Activated CD4-positive, alpha-beta T cell treated with anti-CD3 and anti-CD28 coated beads, Interleukin-2, amount 10 ng/mL, durations not matched to agents 7 days and 5 days (primary cell): ENCODE data around the gene MTURN. TPM values are rescaled to one million over a fixed set of nuclear protein-coding genes. Genes with fewer than 3 reads are reported as not detected.
"Not testable (repeated sequence)": the region's sequence is repeated elsewhere in the genome, so short reads cannot be mapped to it uniquely, and the experiment has no call there.

Experiments used
- CTCF ChIA-PET: fragments of 350-600 bp; sonication (Branson Sonifier 250); formaldehyde crosslinking; loops from one replicate; lab custom pipeline; 2021; ENCODE audit warnings: antibody characterized with exemption; lab: Charles Lee
- POLR2A ChIA-PET: fragments of 350-600 bp; sonication (Branson Sonifier 250); formaldehyde crosslinking; loops from one replicate; lab custom pipeline; 2021; ENCODE audit warnings: antibody characterized with exemption; lab: Charles Lee
- DNase-seq: peaks from one replicate; pipeline ENCODE4 v3.0.0-alpha.2; 2020
- H3K27ac Mint-ChIP-seq: one replicate; pipeline ENCODE4 v1.8.0; 2021; ENCODE audit warnings: mild to moderate bottlenecking, moderate library complexity, mixed read lengths
- H3K27me3 Mint-ChIP-seq: one replicate; pipeline ENCODE4 v1.8.0; 2021; ENCODE audit warnings: mixed read lengths
- H3K36me3 Mint-ChIP-seq: one replicate; pipeline ENCODE4 v1.8.0; 2021; ENCODE audit warnings: low read depth, mixed read lengths
- H3K4me1 Mint-ChIP-seq: one replicate; pipeline ENCODE4 v1.8.0; 2021; ENCODE audit warnings: mixed read lengths
- H3K4me3 Mint-ChIP-seq: one replicate; pipeline ENCODE4 v1.8.0; 2021; ENCODE audit warnings: mild to moderate bottlenecking, moderate library complexity, mixed read lengths
- H3K9me3 Mint-ChIP-seq: one replicate; pipeline ENCODE4 v1.8.0; 2021; ENCODE audit warnings: mixed read lengths
- total RNA-seq, 2 experiments: library from RNA; stranded (reverse); gene quantifications; one replicate each; pipeline ENCODE4 v1.2.3, GENCODE V29; 2021

MTURN gene
- total RNA-seq, 2 experiments from 2014 or later = 3.7 to 4.1 TPM

- no peak overlapping the region for H3K4me3 Mint-ChIP-seq
- H3K27me3 Mint-ChIP-seq = no peaks in the 10 kb centered on the region
- peaks cover 9% of the 10 kb centered on the region for H3K4me1 Mint-ChIP-seq
- H3K9me3 Mint-ChIP-seq = no peaks in the 10 kb centered on the region
- no peaks in the 10 kb centered on the region for H3K36me3 Mint-ChIP-seq
- ChIA-PET CTCF (interaction anchor here (0.6 to 1.3 kb wide), 3 partner anchors 14 to 107 kb away, joined by 3 read pairs; no protein-coding TSS in a partner anchor), POLR2A (no interaction called here)
- no peak overlapping the region for H3K27ac Mint-ChIP-seq
- no peak for DNase-seq
Observed at GRCh38 chr7:30177965-30178364, 43.2 kb downstream of the MTURN start.

DNA sequence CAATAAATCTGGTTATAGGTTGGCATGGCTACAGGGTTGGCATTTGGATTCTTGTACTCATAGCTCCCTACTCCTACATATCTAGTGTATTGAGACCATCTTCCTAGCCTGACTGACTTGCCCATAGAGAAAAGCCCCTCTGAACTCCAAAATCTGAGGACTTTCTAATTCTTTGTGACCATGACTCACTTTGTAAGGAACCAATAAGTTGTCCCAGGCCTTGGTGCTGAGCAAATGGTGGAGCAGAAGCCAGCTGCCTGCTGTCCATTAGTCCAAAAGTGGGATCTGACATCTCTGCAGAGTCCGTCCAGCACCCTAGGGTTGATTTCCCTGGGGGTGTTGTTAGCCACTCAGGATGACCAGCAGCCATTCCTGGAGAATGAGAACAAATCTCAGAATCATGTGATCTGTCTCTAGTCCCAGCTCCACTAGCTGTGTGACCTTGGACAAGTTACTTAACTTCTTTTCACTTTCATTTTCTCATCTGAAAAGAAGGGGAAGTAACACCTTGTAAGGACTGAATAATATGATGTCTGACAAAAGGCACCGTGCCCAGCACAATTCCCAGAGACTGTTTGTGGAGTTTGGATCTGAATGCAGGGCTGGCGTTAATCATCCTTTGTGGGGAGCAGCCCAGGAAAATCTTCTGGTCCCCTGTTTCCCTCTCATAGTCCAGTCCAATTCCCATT is 44.1 kb downstream of the MTURN start:
- H3K9me3 Mint-ChIP-seq = no peaks in the 10 kb centered on the region
- DNase-seq = no peak
- H3K4me1 Mint-ChIP-seq = peaks cover 9% of the 10 kb centered on the region
- no peaks in the 10 kb centered on the region for H3K36me3 Mint-ChIP-seq
- ChIA-PET POLR2A (no interaction called here), CTCF (interaction anchor here (1.1 to 1.3 kb wide), 3 partner anchors 8 to 15 kb away, joined by 3 to 6 read pairs (median 3); no protein-coding TSS in a partner anchor)
- no peaks in the 10 kb centered on the region for H3K27me3 Mint-ChIP-seq
- H3K4me3 Mint-ChIP-seq = no peak overlapping the region
- H3K27ac Mint-ChIP-seq = peak overlapping the region; percentile 75

DNA sequence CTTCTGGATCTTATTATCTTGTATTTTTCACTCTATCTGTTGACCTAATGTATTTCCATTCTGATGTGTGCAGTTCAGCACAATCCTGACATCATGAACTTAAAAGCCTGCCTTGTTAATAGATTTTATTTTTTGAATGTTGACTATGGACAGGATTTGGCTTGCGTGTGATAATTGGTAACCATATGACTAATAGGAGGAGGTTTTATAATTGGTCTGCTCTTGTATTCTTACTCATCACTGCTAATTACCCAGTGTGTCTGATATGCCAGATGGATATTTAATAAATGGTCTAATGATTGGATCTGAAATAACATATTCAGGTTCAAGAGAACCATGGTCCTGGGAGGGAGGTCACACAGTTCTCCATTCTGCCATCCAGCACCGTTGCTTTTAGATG is 45.9 kb downstream of the MTURN start:
- POLR2A ChIA-PET = no interaction called here
- Mint-ChIP-seq H3K27me3 (no peaks in the 10 kb centered on the region), H3K27ac (no peak overlapping the region), H3K36me3 (no peaks in the 10 kb centered on the region), H3K4me1 (peaks cover 9% of the 10 kb centered on the region), H3K4me3 (no peak overlapping the region), H3K9me3 (no peaks in the 10 kb centered on the region)
- CTCF ChIA-PET = no interaction called here
- no peak for DNase-seq

DNA sequence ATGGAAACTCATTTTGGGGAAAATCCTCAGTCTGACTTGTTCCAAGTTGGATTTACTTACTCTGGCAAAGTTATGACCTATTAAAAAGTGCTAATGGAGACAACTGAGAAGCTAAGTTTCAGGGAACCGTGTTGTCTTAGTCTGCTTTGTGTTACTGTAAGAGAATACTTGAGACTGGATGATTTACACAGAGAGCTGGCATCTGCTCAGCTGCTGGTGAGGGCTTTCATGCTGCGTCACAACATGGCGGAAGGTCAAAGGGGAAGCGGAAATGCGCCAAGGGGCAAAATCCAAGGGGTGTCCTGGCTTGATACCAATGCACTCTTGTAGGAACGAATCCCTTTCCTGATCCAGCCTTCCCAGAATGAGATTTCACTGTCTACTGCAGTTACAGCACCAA is 46.4 kb downstream of the MTURN start:
- no peak for DNase-seq
- H3K27me3 Mint-ChIP-seq = no peaks in the 10 kb centered on the region
- H3K36me3 Mint-ChIP-seq = no peaks in the 10 kb centered on the region
- POLR2A ChIA-PET = no interaction called here
- no peak overlapping the region for H3K27ac Mint-ChIP-seq
- CTCF ChIA-PET = interaction anchor here (0.6 kb wide), 1 partner anchor 167 kb away, joined by 4 read pairs; no protein-coding TSS in a partner anchor
- H3K9me3 Mint-ChIP-seq = no peaks in the 10 kb centered on the region
- no peak overlapping the region for H3K4me3 Mint-ChIP-seq
- H3K4me1 Mint-ChIP-seq = peaks cover 9% of the 10 kb centered on the region

DNA sequence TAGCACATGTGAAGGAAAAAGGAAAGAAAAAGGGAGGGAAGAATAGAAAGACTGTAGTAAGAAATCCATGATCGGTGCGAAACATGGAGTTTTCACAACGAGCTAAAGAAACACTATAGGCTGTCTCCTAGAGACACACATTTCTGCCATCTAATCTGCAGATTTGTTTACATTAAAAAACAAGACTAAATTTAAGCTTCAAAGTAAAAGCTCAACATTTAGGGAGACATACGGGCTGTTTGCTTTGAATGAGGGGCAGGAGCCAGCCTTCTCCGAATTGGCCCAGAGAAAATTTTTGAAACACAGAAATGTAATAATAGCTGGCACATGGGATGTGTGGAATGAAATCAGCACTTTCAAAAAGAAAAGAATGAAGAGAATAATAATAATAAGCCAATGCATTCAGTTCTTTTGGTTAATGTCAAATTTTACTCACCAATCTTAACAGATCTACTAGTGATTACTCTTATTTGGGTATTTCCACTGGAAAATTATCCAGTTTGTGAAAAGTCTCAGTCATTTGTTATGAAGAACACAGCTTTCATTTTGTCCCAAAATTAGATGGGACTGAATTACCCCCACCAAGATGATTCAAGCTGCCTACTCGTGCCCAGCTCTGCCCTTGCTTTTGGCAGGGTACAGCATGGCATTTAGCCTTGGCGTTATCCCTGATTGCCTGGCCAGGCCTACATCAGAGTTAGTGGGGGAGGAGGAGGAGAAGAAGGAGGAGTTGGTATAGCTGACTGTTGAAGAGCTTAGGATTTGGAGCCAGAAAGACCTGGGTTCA is 47.1 kb downstream of the MTURN start:
- no peak for DNase-seq
- Mint-ChIP-seq H3K36me3 (no peaks in the 10 kb centered on the region), H3K4me1 (peaks cover 9% of the 10 kb centered on the region), H3K27ac (no peak overlapping the region), H3K9me3 (peaks cover 4% of the 10 kb centered on the region), H3K4me3 (no peak overlapping the region), H3K27me3 (no peaks in the 10 kb centered on the region)
- CTCF ChIA-PET = interaction anchor here (0.6 to 1.1 kb wide), 3 partner anchors 10 to 166 kb away, joined by 3 to 4 read pairs (median 3); no protein-coding TSS in a partner anchor
- POLR2A ChIA-PET = no interaction called here

DNA sequence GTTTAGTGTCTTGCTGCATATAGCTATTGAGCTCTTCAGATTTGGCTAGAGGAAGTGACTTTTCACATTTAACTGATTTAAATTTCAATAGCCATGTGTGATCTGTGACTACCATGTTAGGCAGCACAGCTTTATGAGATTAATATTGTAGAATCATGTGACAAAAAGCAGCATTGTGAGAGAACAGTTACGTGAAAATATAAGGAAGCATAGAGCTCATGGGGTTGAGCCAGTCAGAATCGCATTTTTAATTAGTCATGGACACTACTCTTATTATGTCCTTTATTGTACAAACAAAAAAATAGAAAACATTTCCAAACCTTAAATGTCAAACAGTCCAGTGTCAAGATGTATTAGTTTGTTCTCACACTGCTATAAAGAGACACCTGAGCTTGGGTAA is 48.0 kb downstream of the MTURN start:
- H3K27ac Mint-ChIP-seq = no peak overlapping the region
- DNase-seq = no peak
- ChIA-PET CTCF (interaction anchor here (0.5 to 1.6 kb wide), 4 partner anchors 9 to 382 kb away, joined by 3 to 6 read pairs (median 4); no protein-coding TSS in a partner anchor), POLR2A (no interaction called here)
- H3K4me1 Mint-ChIP-seq = peaks cover 7% of the 10 kb centered on the region
- H3K36me3 Mint-ChIP-seq = no peaks in the 10 kb centered on the region
- H3K27me3 Mint-ChIP-seq = no peaks in the 10 kb centered on the region
- no peak overlapping the region for H3K4me3 Mint-ChIP-seq
- peaks cover 4% of the 10 kb centered on the region for H3K9me3 Mint-ChIP-seq

- no peak for DNase-seq
- ChIA-PET CTCF (interaction anchor here (1.1 to 1.6 kb wide), 3 partner anchors 10 to 381 kb away, joined by 3 to 6 read pairs (median 3); no protein-coding TSS in a partner anchor), POLR2A (no interaction called here)
- Mint-ChIP-seq H3K9me3 (peaks cover 10% of the 10 kb centered on the region), H3K36me3 (no peaks in the 10 kb centered on the region), H3K27ac (no peak overlapping the region), H3K4me3 (no peak overlapping the region), H3K4me1 (peaks cover 5% of the 10 kb centered on the region), H3K27me3 (no peaks in the 10 kb centered on the region)
Observed at GRCh38 chr7:30183749-30184369, 49.1 kb downstream of the MTURN start.

- H3K9me3 Mint-ChIP-seq = peaks cover 14% of the 10 kb centered on the region
- no peaks in the 10 kb centered on the region for H3K36me3 Mint-ChIP-seq
- H3K27me3 Mint-ChIP-seq = no peaks in the 10 kb centered on the region
- ChIA-PET POLR2A (no interaction called here), CTCF (no interaction called here)
- H3K4me1 Mint-ChIP-seq = no peaks in the 10 kb centered on the region
- no peak overlapping the region for H3K4me3 Mint-ChIP-seq
- no peak overlapping the region for H3K27ac Mint-ChIP-seq
- DNase-seq = no peak
Observed at GRCh38 chr7:30184791-30185487, 50.2 kb downstream of the MTURN start.

DNA sequence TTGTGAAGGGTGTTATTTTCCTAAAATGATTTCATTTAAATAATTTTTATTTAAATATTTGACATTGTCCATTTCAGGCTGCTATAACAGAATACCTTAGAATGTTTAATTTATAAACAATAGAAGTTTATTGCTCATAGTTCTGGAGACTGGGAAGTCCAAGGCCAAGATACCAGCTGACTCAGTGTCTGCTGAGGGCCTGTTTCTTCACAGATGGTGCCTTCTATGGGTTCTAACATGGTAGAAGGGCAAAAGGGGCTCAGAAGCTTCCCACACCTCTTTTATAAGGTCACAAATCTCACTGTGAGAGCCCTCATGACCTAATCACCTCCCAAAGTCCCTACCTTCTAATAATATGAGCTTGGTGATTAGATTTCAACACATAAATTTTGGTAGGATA is 50.7 kb downstream of the MTURN start:
- POLR2A ChIA-PET = no interaction called here
- no peak overlapping the region for H3K27ac Mint-ChIP-seq
- CTCF ChIA-PET = no interaction called here
- H3K9me3 Mint-ChIP-seq = peaks cover 15% of the 10 kb centered on the region
- no peaks in the 10 kb centered on the region for H3K27me3 Mint-ChIP-seq
- no peak for DNase-seq
- H3K4me3 Mint-ChIP-seq = no peak overlapping the region
- H3K4me1 Mint-ChIP-seq = no peaks in the 10 kb centered on the region
- H3K36me3 Mint-ChIP-seq = no peaks in the 10 kb centered on the region

DNA sequence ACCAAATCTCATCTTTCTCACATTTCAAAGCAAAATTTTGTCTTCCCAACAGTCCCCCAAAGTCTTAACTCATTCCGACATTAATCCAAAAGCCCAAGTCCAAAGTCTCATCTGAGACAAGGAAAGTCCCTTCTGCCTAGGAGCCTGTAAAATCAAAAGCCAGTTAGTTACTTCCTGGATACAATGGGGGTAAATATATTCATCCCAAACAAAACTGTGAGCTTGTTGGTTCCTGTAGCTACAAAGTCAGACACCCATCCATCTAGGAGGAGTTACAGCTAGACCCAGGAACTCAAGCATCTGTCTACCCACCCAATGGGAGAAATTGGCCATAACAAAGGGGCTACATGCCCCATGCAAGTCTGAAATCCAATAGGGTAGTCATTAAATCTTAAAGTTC is 51.9 kb downstream of the MTURN start:
- no peak overlapping the region for H3K27ac Mint-ChIP-seq

GRCh38 chr7:30187513-30187912 is 52.7 kb downstream of the MTURN start:
- H3K27ac Mint-ChIP-seq = no peak overlapping the region
- H3K36me3 Mint-ChIP-seq = no peaks in the 10 kb centered on the region
- no peaks in the 10 kb centered on the region for H3K4me1 Mint-ChIP-seq
- no peak overlapping the region for H3K4me3 Mint-ChIP-seq
- no peak for DNase-seq
- CTCF ChIA-PET = no interaction called here
- H3K9me3 Mint-ChIP-seq = peaks cover 15% of the 10 kb centered on the region
- POLR2A ChIA-PET = no interaction called here
- no peaks in the 10 kb centered on the region for H3K27me3 Mint-ChIP-seq

More for the DNA sequence above, 51.9 kb downstream of the MTURN start:
- POLR2A ChIA-PET = no interaction called here
- Mint-ChIP-seq H3K4me1 (no peaks in the 10 kb centered on the region), H3K9me3 (peaks cover 15% of the 10 kb centered on the region), H3K27me3 (no peaks in the 10 kb centered on the region), H3K4me3 (no peak overlapping the region), H3K36me3 (no peaks in the 10 kb centered on the region)
- CTCF ChIA-PET = no interaction called here
- no peak for DNase-seq

DNA sequence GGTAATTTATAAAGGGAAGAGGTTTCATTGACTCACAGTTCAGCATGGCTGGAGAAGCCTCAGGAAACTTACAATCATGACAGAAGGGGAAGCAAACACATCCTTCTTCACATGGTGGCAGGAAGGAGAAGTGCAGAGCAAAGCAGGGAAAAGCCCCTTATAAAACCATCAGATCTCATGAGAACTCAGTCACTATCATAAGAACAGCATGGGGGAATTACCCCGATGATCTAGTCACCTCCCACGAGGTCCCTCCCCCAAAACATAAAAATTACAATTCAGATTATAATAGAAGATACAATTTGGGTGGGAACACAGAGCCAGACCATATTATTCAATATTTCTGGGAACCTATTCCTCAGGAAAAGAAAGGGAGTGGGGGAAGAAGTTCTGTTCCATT is 53.6 kb downstream of the MTURN start:
- H3K27me3 Mint-ChIP-seq, H3K36me3 Mint-ChIP-seq, POLR2A ChIA-PET, H3K4me1 Mint-ChIP-seq, H3K4me3 Mint-ChIP-seq, CTCF ChIA-PET, DNase-seq, H3K27ac Mint-ChIP-seq: not testable (repeated sequence)
- peaks cover 15% of the 10 kb centered on the region for H3K9me3 Mint-ChIP-seq
